ENCODE measurements around the gene YARS1. TPM values are rescaled to one million over a fixed set of nuclear protein-coding genes. Genes with fewer than 3 reads are reported as not detected.

YARS1 gene
- total RNA-seq, 1 experiment from 2014 or later: 180 TPM

DNA sequence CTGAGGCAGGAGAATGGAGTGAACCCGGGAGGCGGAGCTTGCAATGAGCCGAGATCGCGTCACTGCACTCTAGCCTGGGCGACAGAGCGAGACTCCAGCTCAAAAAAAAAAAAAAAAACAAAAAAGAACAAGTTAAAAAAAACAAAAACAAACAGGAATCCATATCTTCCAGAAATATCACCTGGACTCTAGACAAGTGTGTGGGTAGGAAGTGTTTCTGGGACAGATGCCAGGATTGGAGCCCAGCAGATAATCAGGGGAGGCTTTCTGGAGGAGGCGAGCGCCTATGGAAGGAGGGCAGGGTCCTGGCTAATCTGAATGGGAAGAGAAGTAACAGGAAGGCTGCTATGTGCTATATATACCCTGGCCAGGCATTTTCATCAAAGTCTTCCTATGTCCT is 71.0 kb downstream of the YARS1 start:
- H3F3A ChIP-seq (ENCODE audit: insufficient read depth, low read depth): peaks cover 20% of the 10 kb centered on the region; the same call in 1 of the 2 replicates
- ChIA-PET POLR2A (ENCODE audit: unreplicated experiment) (no interaction called here), CTCF (no interaction called here)
- H3K4me2 ChIP-seq: no peak overlapping the region
- no peak overlapping the region for H3K27ac ChIP-seq
- no peaks in the 10 kb centered on the region for H3K9me2 ChIP-seq (ENCODE audit: insufficient read depth)
- H3K4me1 ChIP-seq (replicated peaks; ENCODE audit: insufficient read depth): peaks cover 23% of the 10 kb centered on the region
- H3K79me2 ChIP-seq (ENCODE audit: low read depth): peaks cover 95% of the 10 kb centered on the region
- no peak overlapping the region for H3K4me3 ChIP-seq
- H3K9me3 ChIP-seq (ENCODE audit: insufficient read depth, low read depth): no peaks in the 10 kb centered on the region
- intact Hi-C loops (cut with micrococcal nuclease; ENCODE audit: unreplicated experiment): no loop called here
- no peaks in the 10 kb centered on the region for H3K27me3 ChIP-seq (ENCODE audit: insufficient read depth, low read depth)
- DNase-seq: no peak
- H4K20me1 ChIP-seq (ENCODE audit: insufficient read depth): peaks cover 28% of the 10 kb centered on the region
- H3K36me3 ChIP-seq (ENCODE audit: low read depth): peaks cover 9% of the 10 kb centered on the region
- TF ChIP-seq, protein P1, sequence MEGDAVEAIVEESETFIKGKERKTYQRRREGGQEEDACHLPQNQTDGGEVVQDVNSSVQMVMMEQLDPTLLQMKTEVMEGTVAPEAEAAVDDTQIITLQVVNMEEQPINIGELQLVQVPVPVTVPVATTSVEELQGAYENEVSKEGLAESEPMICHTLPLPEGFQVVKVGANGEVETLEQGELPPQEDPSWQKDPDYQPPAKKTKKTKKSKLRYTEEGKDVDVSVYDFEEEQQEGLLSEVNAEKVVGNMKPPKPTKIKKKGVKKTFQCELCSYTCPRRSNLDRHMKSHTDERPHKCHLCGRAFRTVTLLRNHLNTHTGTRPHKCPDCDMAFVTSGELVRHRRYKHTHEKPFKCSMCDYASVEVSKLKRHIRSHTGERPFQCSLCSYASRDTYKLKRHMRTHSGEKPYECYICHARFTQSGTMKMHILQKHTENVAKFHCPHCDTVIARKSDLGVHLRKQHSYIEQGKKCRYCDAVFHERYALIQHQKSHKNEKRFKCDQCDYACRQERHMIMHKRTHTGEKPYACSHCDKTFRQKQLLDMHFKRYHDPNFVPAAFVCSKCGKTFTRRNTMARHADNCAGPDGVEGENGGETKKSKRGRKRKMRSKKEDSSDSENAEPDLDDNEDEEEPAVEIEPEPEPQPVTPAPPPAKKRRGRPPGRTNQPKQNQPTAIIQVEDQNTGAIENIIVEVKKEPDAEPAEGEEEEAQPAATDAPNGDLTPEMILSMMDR (conservative IDR thresholded peaks at IDR 0.05): no peak
- no peak overlapping the region for H2AFZ ChIP-seq
- no TSS peak for BruUV-seq (replicated peaks)

DNA sequence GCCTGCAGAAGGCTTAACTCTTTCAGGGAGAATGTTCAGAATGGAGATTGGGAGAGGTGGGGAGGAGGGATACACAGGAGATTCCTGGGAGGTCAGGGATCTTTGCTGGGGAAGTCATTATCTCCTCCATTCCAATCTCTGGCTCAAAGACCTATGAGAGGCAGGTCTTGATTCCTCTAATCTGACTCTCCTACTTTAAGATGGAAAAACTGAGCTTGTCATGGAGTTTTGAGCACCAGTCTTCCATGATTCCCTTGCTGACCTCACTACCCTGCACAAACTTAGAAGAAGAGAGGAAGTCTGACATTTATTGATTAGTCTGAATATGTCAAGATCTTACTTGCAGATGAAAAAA is 73.1 kb downstream of the YARS1 start:
- intact Hi-C loops (cut with micrococcal nuclease; ENCODE audit: unreplicated experiment): no loop called here
- peak overlapping the region; percentile 98 for H3K4me2 ChIP-seq

DNA sequence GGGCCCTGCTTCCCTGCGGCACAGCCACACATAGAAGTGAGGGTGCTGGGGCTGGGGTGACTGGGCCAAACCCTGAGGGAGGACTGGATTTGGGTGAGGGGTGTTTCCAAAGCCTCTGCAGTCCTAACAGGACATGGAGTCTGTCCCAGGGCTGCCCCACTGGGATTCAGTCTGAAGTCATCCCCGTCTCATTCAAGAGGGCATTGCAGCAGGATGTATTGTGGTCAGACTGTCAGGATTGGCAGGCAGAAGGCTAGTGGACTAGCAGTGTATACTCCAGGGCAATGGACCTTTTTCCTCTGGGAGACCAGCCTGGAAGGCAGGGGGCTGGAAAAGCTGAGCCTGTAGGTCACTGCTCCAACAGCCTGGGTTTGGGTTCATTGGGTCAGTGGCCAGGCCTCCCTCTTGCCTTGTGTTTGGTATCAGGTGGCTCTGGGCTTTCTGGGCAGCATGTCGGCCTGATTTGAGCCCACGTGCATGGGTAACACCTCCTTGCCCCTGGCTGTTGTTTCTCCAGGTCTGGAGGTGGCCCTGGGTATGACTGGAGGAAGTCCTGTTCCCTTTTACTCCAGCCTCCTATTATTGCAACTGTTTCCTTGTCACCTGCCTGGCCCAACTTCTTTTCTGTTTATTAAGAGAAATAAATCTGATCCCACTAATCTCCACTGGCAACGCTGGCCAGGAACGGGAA is 73.6 kb downstream of the YARS1 start:
- Histone ChIP-seq H4K20me1 (ENCODE audit: insufficient read depth) (peaks cover 25% of the 10 kb centered on the region), H3K27me3 (ENCODE audit: insufficient read depth, low read depth) (no peaks in the 10 kb centered on the region), H2AFZ (no peak overlapping the region), H3K9me3 (ENCODE audit: insufficient read depth, low read depth) (no peaks in the 10 kb centered on the region), H3K4me1 (replicated peaks; ENCODE audit: insufficient read depth) (peaks cover 33% of the 10 kb centered on the region), H3K27ac (peak overlapping the region; percentile 84), H3K4me2 (peak overlapping the region; percentile 98), H3K79me2 (ENCODE audit: low read depth) (peaks cover 76% of the 10 kb centered on the region), H3F3A (ENCODE audit: insufficient read depth, low read depth) (peaks cover 33% of the 10 kb centered on the region; the same call in 1 of the 2 replicates), H3K36me3 (ENCODE audit: low read depth) (peaks cover 3% of the 10 kb centered on the region; the same call in 1 of the 2 replicates), H3K9me2 (ENCODE audit: insufficient read depth) (no peaks in the 10 kb centered on the region), H3K4me3 (peak overlapping the region; percentile 69)
- BruUV-seq (replicated peaks): no TSS peak
- intact Hi-C loops (cut with micrococcal nuclease; ENCODE audit: unreplicated experiment): loop anchor here (2.0 kb wide), 1 partner anchor 17 kb away; no protein-coding TSS in a partner anchor
- POLR2A ChIA-PET (ENCODE audit: unreplicated experiment): interaction anchor here (0.8 kb wide), 1 partner anchor 16 kb away, joined by 5 read pairs; no protein-coding TSS in a partner anchor
- no peak for TF ChIP-seq EZH2 (IDR thresholded peaks at IDR 0.05; ENCODE audit: low read depth)
- TF ChIP-seq, protein P1 (conservative IDR thresholded peaks at IDR 0.05): no peak
- peak; percentile 43 to 68 for DNase-seq
- CTCF ChIA-PET: interaction anchor here (1.4 kb wide), 1 partner anchor 31 kb away, joined by 3 read pairs; no protein-coding TSS in a partner anchor

More for the DNA sequence above, 73.1 kb downstream of the YARS1 start:
- Histone ChIP-seq H3K27ac (peak overlapping the region; percentile 84), H3K4me1 (replicated peaks; ENCODE audit: insufficient read depth) (peaks cover 33% of the 10 kb centered on the region), H3K27me3 (ENCODE audit: insufficient read depth, low read depth) (no peaks in the 10 kb centered on the region), H3K9me3 (ENCODE audit: insufficient read depth, low read depth) (no peaks in the 10 kb centered on the region), H3K4me3 (peak overlapping the region; percentile 69; the same call in 1 of the 2 replicates), H3K36me3 (ENCODE audit: low read depth) (peaks cover 3% of the 10 kb centered on the region; the same call in 1 of the 2 replicates), H4K20me1 (ENCODE audit: insufficient read depth) (peaks cover 28% of the 10 kb centered on the region), H3K79me2 (ENCODE audit: low read depth) (peaks cover 82% of the 10 kb centered on the region), H3F3A (ENCODE audit: insufficient read depth, low read depth) (peaks cover 33% of the 10 kb centered on the region; the same call in 1 of the 2 replicates), H3K9me2 (ENCODE audit: insufficient read depth) (no peaks in the 10 kb centered on the region), H2AFZ (no peak overlapping the region)
- no peak for TF ChIP-seq EZH2 (IDR thresholded peaks at IDR 0.05; ENCODE audit: low read depth)
- TF ChIP-seq, protein P1 (conservative IDR thresholded peaks at IDR 0.05): no peak
- ChIA-PET POLR2A (ENCODE audit: unreplicated experiment) (no interaction called here), CTCF (no interaction called here)
- BruUV-seq (replicated peaks): no TSS peak
- DNase-seq: no peak

All from PC-9 (cell line).